Testis (tissue), 2 donors: ENCODE measurements around the gene LMAN2L.

Experiments
- POLR2A ChIP-seq: fragments of 450-650 bp; IDR thresholded peaks from one replicate; pipeline ENCODE4 v1.6.1; 2017; ENCODE audit warnings: antibody characterized with exemption, mild to moderate bottlenecking, moderate library complexity
- TF ChIP-seq, protein P1 (sequence below), 3 experiments: fragments of 450-650 bp in 2 of 3; fragments of 200-600 bp in 1 of 3; sonication (generic) in 1 of 3; IDR thresholded peaks; one replicate each; pipeline ENCODE4 v1.5.1; 2016 to 2019; ENCODE audit warnings: antibody characterized with exemption in 3 of 3, mild to moderate bottlenecking in 2 of 3, moderate library complexity in 1 of 3

- TF ChIP-seq POLR2A = no peak
- TF ChIP-seq, protein P1, sequence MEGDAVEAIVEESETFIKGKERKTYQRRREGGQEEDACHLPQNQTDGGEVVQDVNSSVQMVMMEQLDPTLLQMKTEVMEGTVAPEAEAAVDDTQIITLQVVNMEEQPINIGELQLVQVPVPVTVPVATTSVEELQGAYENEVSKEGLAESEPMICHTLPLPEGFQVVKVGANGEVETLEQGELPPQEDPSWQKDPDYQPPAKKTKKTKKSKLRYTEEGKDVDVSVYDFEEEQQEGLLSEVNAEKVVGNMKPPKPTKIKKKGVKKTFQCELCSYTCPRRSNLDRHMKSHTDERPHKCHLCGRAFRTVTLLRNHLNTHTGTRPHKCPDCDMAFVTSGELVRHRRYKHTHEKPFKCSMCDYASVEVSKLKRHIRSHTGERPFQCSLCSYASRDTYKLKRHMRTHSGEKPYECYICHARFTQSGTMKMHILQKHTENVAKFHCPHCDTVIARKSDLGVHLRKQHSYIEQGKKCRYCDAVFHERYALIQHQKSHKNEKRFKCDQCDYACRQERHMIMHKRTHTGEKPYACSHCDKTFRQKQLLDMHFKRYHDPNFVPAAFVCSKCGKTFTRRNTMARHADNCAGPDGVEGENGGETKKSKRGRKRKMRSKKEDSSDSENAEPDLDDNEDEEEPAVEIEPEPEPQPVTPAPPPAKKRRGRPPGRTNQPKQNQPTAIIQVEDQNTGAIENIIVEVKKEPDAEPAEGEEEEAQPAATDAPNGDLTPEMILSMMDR (IDR thresholded peaks at IDR 0.05) = no peak
Observed at GRCh38 chr2:96663177-96663576, 76.7 kb downstream of the LMAN2L start.
